ENCODE data around the gene GTF3C2.

GTF3C2 gene

GRCh38 chr2:27379383-27379835 lies 22.8 kb upstream of the GTF3C2 start:
- peak overlapping the region; percentile 95 for H3K4me3 ChIP-seq (ENCODE audit: low read length)
- H3K9ac ChIP-seq (ENCODE audit: low read depth, low read length), result peak overlapping the region; percentile 95
- H3K27me3 ChIP-seq (ENCODE audit: insufficient read depth, low read length), result no peaks in the 10 kb centered on the region
- no peaks in the 10 kb centered on the region for H3K9me3 ChIP-seq (ENCODE audit: insufficient read depth, low read depth, low read length)
- peak overlapping the region; percentile 45 for H3K27ac ChIP-seq (ENCODE audit: low read length)
- peaks cover 83% of the 10 kb centered on the region for H3K36me3 ChIP-seq (ENCODE audit: insufficient read depth, low read depth, low read length)
- H3K4me1 ChIP-seq (ENCODE audit: insufficient read depth, low read length), result peaks cover 10% of the 10 kb centered on the region

DNA sequence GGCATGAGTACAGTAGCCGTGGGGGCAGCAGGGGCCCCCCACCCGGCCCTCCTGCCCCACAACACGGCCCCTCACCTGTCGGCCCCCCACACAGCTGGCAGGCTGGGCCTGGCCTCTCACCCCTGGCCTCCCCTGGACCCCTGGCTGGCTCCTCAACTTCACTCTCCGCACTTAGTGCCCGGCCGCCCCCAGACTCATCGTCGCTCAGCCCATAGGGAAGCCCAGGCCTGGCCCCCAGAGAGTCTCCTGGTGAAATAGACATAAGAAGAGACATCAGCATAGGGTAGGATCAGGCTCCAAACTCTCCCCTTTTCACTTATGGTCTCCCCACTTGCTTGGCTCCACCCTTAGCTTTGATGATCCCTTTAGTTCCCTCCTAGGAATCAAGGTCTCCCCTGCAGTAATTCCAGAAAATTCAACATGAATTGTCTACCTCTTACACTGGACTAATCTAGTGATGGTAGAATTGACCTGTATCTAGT lies 22.3 kb upstream of the GTF3C2 start:
- H3K36me3 ChIP-seq (ENCODE audit: insufficient read depth, low read depth, low read length), result peaks cover 82% of the 10 kb centered on the region
- peaks cover 10% of the 10 kb centered on the region for H3K4me1 ChIP-seq (ENCODE audit: insufficient read depth, low read length)
- H3K9ac ChIP-seq (ENCODE audit: low read depth, low read length), result peak overlapping the region; percentile 95; the same call in 1 of the 2 replicates
- peak overlapping the region; percentile 95 for H3K4me3 ChIP-seq (ENCODE audit: low read length)
- no peaks in the 10 kb centered on the region for H3K27me3 ChIP-seq (ENCODE audit: insufficient read depth, low read length)
- no peak overlapping the region for H3K27ac ChIP-seq (ENCODE audit: low read length)
- no peaks in the 10 kb centered on the region for H3K9me3 ChIP-seq (ENCODE audit: insufficient read depth, low read depth, low read length)

- Histone ChIP-seq H3K27ac (ENCODE audit: low read length) (no peak overlapping the region), H3K36me3 (ENCODE audit: insufficient read depth, low read depth, low read length) (peaks cover 82% of the 10 kb centered on the region), H3K4me3 (ENCODE audit: low read length) (no peak overlapping the region)
Measured at GRCh38 chr2:27378096-27378808, 21.7 kb upstream of the GTF3C2 start.

DNA sequence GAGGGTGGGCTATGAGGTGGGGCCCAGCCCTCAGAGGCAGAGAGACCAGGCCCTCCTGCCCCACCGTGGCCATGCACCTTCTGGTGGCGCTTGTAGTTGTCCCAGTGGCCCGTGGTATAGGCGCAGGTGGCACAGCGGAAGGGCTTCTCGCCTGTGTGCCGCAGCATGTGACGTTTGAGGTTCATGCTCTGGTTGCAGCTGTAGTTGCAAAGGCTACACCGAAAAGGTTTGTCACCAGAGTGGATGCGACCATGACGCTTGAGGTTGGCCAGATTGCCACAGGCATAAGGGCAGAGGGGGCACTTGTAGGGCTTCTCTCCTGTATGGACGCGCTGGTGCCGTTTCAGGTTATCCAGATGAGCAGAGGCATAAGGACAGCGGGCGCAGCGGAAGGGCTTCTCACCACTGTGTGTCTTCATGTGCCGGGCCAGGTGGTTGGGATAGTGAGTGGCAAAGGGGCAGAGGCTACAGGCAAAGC lies 21.1 kb upstream of the GTF3C2 start:
- Histone ChIP-seq H3K4me3 (ENCODE audit: low read length) (no peak overlapping the region), H3K27me3 (ENCODE audit: insufficient read depth, low read length) (no peaks in the 10 kb centered on the region), H3K27ac (ENCODE audit: low read length) (no peak overlapping the region), H3K9ac (ENCODE audit: low read depth, low read length) (no peak overlapping the region), H3K36me3 (ENCODE audit: insufficient read depth, low read depth, low read length) (peaks cover 85% of the 10 kb centered on the region), H3K4me1 (ENCODE audit: insufficient read depth, low read length) (peaks cover 10% of the 10 kb centered on the region), H3K9me3 (ENCODE audit: insufficient read depth, low read depth, low read length) (no peaks in the 10 kb centered on the region)

More at GRCh38 chr2:27378096-27378808, 21.7 kb upstream of the GTF3C2 start:
- Histone ChIP-seq H3K4me1 (ENCODE audit: insufficient read depth, low read length) (peaks cover 10% of the 10 kb centered on the region), H3K9me3 (ENCODE audit: insufficient read depth, low read depth, low read length) (no peaks in the 10 kb centered on the region), H3K9ac (ENCODE audit: low read depth, low read length) (no peak overlapping the region), H3K27me3 (ENCODE audit: insufficient read depth, low read length) (no peaks in the 10 kb centered on the region)

DNA sequence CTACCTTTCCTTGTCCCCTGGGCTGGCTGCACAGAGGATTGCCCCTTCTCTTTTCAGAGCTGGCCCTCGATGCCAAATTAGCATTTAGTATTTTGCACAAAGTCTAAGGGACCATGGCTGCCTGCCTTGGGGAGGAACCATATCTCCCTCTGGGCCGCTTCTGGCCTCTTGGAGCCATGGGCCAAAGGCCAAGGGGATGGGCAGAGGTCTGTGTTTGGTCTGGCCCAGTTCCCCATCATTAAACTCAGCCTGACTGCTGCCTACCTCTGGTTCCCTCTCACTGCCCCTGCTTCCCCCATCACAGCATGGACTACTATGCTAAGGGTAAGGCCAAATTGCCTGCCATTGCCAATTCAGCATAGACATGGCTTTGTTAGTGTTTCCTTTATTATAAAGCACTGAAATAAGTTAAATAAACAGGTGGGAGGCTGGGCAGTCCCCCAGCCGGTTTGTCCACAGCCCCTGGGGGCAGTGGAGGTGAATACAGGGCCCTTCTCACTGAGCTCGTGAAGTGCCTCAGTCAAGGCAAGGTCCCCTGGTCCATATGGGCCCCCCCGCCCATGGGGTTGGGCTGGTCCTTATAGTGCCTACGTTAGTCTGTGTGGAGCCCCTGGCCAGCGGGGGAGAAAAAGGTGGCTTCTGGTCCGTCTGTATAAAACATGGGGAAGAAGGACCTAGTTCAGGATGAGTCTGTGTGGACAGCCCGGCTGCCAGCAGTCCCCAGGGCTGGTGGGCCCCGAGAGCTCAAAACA lies 20.5 kb upstream of the GTF3C2 start:
- no peak overlapping the region for H3K27ac ChIP-seq (ENCODE audit: low read length)
- peaks cover 10% of the 10 kb centered on the region for H3K4me1 ChIP-seq (ENCODE audit: insufficient read depth, low read length)
- no peak overlapping the region for H3K4me3 ChIP-seq (ENCODE audit: low read length)
- H3K9me3 ChIP-seq (ENCODE audit: insufficient read depth, low read depth, low read length), result no peaks in the 10 kb centered on the region
- no peak overlapping the region for H3K9ac ChIP-seq (ENCODE audit: low read depth, low read length)
- no peaks in the 10 kb centered on the region for H3K27me3 ChIP-seq (ENCODE audit: insufficient read depth, low read length)
- H3K36me3 ChIP-seq (ENCODE audit: insufficient read depth, low read depth, low read length), result peaks cover 82% of the 10 kb centered on the region

- Histone ChIP-seq H3K4me3 (ENCODE audit: low read length) (no peak overlapping the region), H3K27me3 (ENCODE audit: insufficient read depth, low read length) (no peaks in the 10 kb centered on the region), H3K9ac (ENCODE audit: low read depth, low read length) (no peak overlapping the region), H3K27ac (ENCODE audit: low read length) (no peak overlapping the region), H3K36me3 (ENCODE audit: insufficient read depth, low read depth, low read length) (peaks cover 75% of the 10 kb centered on the region), H3K9me3 (ENCODE audit: insufficient read depth, low read depth, low read length) (no peaks in the 10 kb centered on the region), H3K4me1 (ENCODE audit: insufficient read depth, low read length) (peaks cover 7% of the 10 kb centered on the region; the same call in 1 of the 2 replicates)
Measured at GRCh38 chr2:27376151-27376865, 19.7 kb upstream of the GTF3C2 start.

GRCh38 chr2:27375513-27376099 lies 19.0 kb upstream of the GTF3C2 start:
- Histone ChIP-seq H3K27me3 (ENCODE audit: insufficient read depth, low read length) (no peaks in the 10 kb centered on the region), H3K9me3 (ENCODE audit: insufficient read depth, low read depth, low read length) (no peaks in the 10 kb centered on the region), H3K4me3 (ENCODE audit: low read length) (no peak overlapping the region), H3K9ac (ENCODE audit: low read depth, low read length) (no peak overlapping the region), H3K36me3 (ENCODE audit: insufficient read depth, low read depth, low read length) (peaks cover 70% of the 10 kb centered on the region), H3K4me1 (ENCODE audit: insufficient read depth, low read length) (peaks cover 7% of the 10 kb centered on the region; the same call in 1 of the 2 replicates), H3K27ac (ENCODE audit: low read length) (no peak overlapping the region)

GRCh38 chr2:27373567-27373966 lies 17.0 kb upstream of the GTF3C2 start:
- no peak overlapping the region for H3K9ac ChIP-seq (ENCODE audit: low read depth, low read length)
- H3K9me3 ChIP-seq (ENCODE audit: insufficient read depth, low read depth, low read length), result no peaks in the 10 kb centered on the region
- H3K27ac ChIP-seq (ENCODE audit: low read length), result no peak overlapping the region
- no peaks in the 10 kb centered on the region for H3K27me3 ChIP-seq (ENCODE audit: insufficient read depth, low read length)
- no peaks in the 10 kb centered on the region for H3K4me1 ChIP-seq (ENCODE audit: insufficient read depth, low read length)
- peaks cover 64% of the 10 kb centered on the region for H3K36me3 ChIP-seq (ENCODE audit: insufficient read depth, low read depth, low read length)
- no peak overlapping the region for H3K4me3 ChIP-seq (ENCODE audit: low read length)

DNA sequence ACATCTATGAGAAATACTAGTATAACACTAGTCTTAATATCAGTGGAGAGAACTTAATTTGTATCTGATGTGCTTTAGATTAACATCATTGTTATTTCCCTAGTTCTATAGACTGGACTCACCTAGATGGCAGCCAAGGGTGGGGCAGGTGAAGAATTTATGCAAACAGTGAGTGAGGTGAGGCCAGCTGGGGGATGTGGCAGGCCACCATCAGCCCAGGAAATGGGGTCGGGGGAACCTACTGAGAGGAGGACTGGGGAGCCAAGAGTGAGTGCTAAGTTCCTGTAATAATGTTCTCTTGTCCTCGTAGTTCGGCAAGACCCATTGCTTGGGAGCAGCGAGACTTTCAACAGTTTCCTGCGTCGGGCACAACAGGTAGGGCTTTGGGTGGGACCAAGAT lies 16.4 kb upstream of the GTF3C2 start:
- no peak overlapping the region for H3K9ac ChIP-seq (ENCODE audit: low read depth, low read length)
- H3K36me3 ChIP-seq (ENCODE audit: insufficient read depth, low read depth, low read length), result peaks cover 65% of the 10 kb centered on the region
- H3K27me3 ChIP-seq (ENCODE audit: insufficient read depth, low read length), result no peaks in the 10 kb centered on the region
- H3K4me1 ChIP-seq (ENCODE audit: insufficient read depth, low read length), result no peaks in the 10 kb centered on the region
- H3K27ac ChIP-seq (ENCODE audit: low read length), result no peak overlapping the region
- no peak overlapping the region for H3K4me3 ChIP-seq (ENCODE audit: low read length)
- no peaks in the 10 kb centered on the region for H3K9me3 ChIP-seq (ENCODE audit: insufficient read depth, low read depth, low read length)

DNA sequence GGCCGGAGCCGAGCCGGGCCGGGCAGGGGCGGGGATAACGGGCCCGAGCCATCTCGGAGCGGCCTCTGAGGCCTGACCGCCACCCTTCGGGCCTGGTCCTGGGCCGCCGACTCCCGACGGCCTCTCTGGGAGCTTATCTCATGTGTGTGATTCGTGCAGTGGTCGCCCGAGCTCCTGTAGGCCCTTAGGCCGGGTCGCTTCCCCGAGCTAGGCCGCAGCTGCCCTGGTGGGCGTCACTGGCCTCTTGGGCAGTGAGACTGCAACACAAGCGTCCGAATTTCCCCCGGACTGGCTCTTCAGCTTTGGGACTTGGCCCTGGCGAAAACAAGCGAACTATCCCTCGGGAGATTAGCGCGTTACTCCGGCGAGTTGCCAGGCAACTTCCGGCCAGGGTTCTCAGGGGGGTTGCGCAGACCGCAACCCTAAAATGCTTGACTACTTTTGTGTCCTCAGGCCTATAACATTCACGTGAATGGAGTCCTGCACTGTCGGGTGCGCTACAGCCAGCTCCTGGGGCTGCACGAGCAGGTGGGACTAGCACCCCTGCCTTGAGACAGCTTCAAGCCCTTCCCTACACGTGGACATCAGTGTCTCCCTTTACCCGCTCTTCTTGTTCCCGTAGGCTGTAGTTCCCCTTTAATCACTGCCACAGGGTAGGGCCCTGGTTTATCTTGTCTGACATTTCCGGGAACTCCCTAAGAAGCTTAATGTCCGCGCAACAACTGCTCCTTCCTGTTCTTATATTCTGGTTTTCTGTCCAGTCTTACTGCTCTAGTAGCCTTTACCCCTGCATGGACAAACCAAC lies 14.5 kb upstream of the GTF3C2 start:
- Histone ChIP-seq H3K9me3 (ENCODE audit: insufficient read depth, low read depth, low read length) (no peaks in the 10 kb centered on the region), H3K9ac (ENCODE audit: low read depth, low read length) (peak overlapping the region; percentile 93), H3K27me3 (ENCODE audit: insufficient read depth, low read length) (no peaks in the 10 kb centered on the region), H3K27ac (ENCODE audit: low read length) (peak overlapping the region; percentile 80), H3K4me1 (ENCODE audit: insufficient read depth, low read length) (no peaks in the 10 kb centered on the region), H3K4me3 (ENCODE audit: low read length) (peak overlapping the region; percentile 80), H3K36me3 (ENCODE audit: insufficient read depth, low read depth, low read length) (peaks cover 65% of the 10 kb centered on the region)
